C4-2B (cell line): ENCODE measurements around the gene C1QL4.

Experiments
- ZFX ChIP-seq: fragments of 450-650 bp; IDR thresholded peaks from 2 replicates; pipeline ENCODE4 v1.6.1; 2017
- TF ChIP-seq, protein P1 (sequence below): fragments of 450-650 bp; conservative IDR thresholded peaks from 2 replicates; pipeline ENCODE4 v1.5.1; 2017; ENCODE audit warnings: mild to moderate bottlenecking

DNA sequence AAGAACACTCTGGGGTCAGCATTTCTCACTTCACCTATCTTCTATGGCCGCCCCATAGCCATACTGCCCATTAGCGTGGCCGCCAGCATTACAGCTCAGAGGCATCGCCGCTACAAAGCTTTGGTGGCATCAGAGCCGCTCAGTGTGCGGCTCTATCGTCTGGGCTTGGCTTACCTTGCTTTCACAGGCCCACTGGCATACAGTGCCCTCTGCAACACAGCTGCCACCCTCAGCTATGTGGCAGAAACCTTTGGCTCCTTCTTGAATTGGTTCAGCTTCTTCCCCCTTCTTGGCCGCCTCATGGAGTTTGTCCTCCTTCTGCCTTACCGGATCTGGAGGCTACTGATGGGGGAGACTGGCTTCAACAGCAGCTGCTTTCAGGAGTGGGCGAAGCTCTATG is 12.3 kb upstream of the C1QL4 start:
- TF ChIP-seq, protein P1, sequence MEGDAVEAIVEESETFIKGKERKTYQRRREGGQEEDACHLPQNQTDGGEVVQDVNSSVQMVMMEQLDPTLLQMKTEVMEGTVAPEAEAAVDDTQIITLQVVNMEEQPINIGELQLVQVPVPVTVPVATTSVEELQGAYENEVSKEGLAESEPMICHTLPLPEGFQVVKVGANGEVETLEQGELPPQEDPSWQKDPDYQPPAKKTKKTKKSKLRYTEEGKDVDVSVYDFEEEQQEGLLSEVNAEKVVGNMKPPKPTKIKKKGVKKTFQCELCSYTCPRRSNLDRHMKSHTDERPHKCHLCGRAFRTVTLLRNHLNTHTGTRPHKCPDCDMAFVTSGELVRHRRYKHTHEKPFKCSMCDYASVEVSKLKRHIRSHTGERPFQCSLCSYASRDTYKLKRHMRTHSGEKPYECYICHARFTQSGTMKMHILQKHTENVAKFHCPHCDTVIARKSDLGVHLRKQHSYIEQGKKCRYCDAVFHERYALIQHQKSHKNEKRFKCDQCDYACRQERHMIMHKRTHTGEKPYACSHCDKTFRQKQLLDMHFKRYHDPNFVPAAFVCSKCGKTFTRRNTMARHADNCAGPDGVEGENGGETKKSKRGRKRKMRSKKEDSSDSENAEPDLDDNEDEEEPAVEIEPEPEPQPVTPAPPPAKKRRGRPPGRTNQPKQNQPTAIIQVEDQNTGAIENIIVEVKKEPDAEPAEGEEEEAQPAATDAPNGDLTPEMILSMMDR: no peak
- TF ChIP-seq ZFX: no peak
